ENCODE results near the gene LDLRAP1. TPM values are rescaled to one million over a fixed set of nuclear protein-coding genes. Genes with fewer than 3 reads are reported as not detected.

The LDLRAP1 gene
- total RNA-seq, 1 donor from 2014 or later, result 22.3 TPM

DNA sequence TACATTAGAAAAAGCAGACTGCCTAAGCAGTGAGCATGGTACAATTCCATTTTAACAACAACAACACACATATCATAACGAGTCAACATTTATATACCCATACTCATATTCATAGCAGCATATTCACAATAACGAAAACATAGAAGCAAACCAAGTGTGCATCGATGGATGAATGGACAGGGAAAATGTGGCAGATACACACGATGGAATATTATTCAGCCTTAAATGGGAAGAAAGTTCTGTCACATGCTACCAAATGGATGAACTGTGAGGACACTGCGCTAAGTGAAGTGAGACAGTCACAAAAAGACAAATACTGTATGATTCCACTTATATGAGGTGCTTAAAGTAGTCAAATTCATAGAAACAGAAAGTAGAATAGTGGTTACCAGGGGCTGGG lies 63.7 kb downstream of the LDLRAP1 start:
- intact Hi-C loops (cut with DNase I), result loop anchor here (5.0 kb wide), 1 partner anchor 190 kb away; no protein-coding TSS in a partner anchor
- Histone ChIP-seq H3K36me3 (no peaks in the 10 kb centered on the region), H3K4me3 (no peak overlapping the region), H3K27me3 (no peaks in the 10 kb centered on the region), H3K4me1 (no peaks in the 10 kb centered on the region), H3K9me3 (no peaks in the 10 kb centered on the region), H3K27ac (no peak overlapping the region)
- no peak for DNase-seq (ENCODE audit: extremely low spot score in 2 of 2)
- TF ChIP-seq POLR2A (IDR thresholded peaks at IDR 0.05), result no peak
- TF ChIP-seq, protein P1, sequence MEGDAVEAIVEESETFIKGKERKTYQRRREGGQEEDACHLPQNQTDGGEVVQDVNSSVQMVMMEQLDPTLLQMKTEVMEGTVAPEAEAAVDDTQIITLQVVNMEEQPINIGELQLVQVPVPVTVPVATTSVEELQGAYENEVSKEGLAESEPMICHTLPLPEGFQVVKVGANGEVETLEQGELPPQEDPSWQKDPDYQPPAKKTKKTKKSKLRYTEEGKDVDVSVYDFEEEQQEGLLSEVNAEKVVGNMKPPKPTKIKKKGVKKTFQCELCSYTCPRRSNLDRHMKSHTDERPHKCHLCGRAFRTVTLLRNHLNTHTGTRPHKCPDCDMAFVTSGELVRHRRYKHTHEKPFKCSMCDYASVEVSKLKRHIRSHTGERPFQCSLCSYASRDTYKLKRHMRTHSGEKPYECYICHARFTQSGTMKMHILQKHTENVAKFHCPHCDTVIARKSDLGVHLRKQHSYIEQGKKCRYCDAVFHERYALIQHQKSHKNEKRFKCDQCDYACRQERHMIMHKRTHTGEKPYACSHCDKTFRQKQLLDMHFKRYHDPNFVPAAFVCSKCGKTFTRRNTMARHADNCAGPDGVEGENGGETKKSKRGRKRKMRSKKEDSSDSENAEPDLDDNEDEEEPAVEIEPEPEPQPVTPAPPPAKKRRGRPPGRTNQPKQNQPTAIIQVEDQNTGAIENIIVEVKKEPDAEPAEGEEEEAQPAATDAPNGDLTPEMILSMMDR (IDR thresholded peaks at IDR 0.05), result no peak
- no peak for TF ChIP-seq POLR2AphosphoS5 (IDR thresholded peaks at IDR 0.05; ENCODE audit: insufficient read depth in 1 of 2, low read depth in 1 of 2)

DNA sequence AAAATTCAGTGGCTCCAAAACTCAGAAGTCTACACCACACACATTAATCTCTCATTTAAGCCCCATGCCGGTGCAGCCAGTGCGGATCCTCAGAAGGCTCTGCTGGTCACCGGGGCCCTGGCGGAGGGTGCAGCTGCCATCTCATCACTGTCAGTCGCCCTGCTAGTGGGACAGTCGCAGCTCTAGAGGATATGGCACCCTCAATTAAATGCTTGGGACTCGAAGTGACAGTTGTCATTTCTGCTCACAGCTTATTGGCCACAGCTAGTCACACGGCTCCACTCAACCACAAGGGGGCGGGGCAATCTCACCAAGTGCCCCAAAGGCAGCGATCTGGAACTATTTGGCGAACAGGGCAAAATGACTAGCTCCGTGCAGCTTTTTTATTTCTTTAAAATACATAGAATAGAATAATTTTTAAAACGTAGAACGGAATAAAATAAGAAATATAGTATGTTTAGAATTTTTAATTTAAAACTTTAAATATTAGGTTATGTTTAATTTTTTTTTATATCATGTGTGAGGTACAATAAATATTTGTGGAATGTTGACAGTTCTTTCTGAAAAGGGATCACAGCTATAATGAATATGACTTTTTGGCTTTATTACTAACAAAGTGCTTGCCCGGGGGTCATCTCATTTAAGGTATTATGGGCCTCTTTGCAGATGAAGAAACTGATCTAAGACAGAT lies 65.2 kb downstream of the LDLRAP1 start:
- no peaks in the 10 kb centered on the region for H3K27me3 ChIP-seq
- no peak for DNase-seq (ENCODE audit: extremely low spot score in 2 of 2)
- no peak overlapping the region for H3K4me3 ChIP-seq
- no peaks in the 10 kb centered on the region for H3K36me3 ChIP-seq
- TF ChIP-seq, protein P1 (IDR thresholded peaks at IDR 0.05), result peak; percentile 87 to 95 (median 87)
- TF ChIP-seq POLR2A (IDR thresholded peaks at IDR 0.05), result no peak
- peak in 1 of 2 donors; percentile 46 for TF ChIP-seq POLR2AphosphoS5 (IDR thresholded peaks at IDR 0.05; ENCODE audit: insufficient read depth in 1 of 2, low read depth in 1 of 2)
- no peaks in the 10 kb centered on the region for H3K9me3 ChIP-seq
- intact Hi-C loops (cut with DNase I), result loop anchor here (5.0 kb wide), 1 partner anchor 189 kb away; no protein-coding TSS in a partner anchor
- no peak overlapping the region for H3K27ac ChIP-seq
- no peaks in the 10 kb centered on the region for H3K4me1 ChIP-seq

DNA sequence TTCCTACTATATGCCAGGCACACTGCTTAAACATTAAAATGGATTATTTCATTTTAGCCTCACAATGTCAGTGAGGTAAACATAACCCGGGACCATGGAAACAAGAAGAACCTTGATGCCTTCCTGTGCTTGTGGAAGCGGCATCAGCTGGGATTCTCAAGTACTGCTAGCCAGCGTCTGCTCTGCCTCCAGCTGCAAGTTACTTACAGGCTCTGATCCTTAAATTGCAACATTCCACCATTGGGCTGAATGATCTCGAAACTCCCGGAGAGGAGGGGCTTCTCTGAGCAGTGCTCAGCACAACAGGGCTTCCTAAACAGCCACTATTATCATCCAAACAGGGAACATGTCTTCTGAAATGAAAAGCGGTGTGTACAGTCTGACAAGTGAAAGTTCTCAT lies 66.5 kb downstream of the LDLRAP1 start:
- Histone ChIP-seq H3K9me3 (no peaks in the 10 kb centered on the region), H3K36me3 (no peaks in the 10 kb centered on the region), H3K27me3 (no peaks in the 10 kb centered on the region), H3K4me1 (no peaks in the 10 kb centered on the region), H3K4me3 (no peak overlapping the region), H3K27ac (no peak overlapping the region)
- DNase-seq (ENCODE audit: extremely low spot score in 2 of 2), result no peak
- no peak for TF ChIP-seq POLR2A (IDR thresholded peaks at IDR 0.05)
- TF ChIP-seq, protein P1 (IDR thresholded peaks at IDR 0.05), result no peak
- TF ChIP-seq POLR2AphosphoS5 (IDR thresholded peaks at IDR 0.05; ENCODE audit: insufficient read depth in 1 of 2, low read depth in 1 of 2), result no peak
- intact Hi-C loops (cut with DNase I), result loop anchor here (5.0 kb wide), 1 partner anchor 187 kb away; no protein-coding TSS in a partner anchor

DNA sequence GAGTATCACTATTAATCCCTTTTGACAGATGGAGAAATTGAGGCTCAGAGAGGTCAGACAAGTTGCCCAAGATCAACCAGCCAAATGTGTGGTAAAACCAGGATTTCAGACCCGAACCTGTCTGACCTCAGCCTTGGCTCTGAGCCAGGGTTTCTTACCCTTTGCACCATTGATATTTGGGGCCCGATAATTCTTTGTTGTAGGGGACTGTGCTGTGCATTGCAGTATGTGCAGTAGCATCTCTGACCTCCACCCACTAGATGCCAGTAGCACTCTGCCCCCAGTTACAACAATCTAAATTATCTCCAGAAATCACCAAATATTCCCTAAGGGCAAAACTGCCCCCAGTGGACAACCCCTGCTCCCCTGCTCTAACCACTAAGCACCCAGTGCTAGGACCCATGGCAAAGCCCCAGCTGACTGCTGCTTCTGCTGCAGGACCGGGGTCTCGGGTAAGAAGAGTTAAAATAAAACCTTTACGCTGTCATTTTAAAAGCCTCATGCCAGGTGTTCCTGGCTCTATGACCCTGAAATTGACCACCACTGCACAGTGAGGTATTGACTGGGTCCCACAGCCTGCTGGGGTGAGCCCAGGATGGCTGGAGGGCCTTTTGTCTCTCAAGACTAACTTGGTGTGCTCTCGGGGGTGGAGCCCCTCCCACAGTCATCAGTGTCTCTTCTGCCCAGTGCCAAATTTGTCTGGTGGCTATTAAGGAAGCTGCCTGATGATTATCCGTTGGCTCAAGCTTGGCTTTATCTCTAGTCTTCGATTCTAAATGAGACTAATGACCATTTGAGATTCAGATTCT lies 67.6 kb downstream of the LDLRAP1 start:
- H3K27me3 ChIP-seq, result no peaks in the 10 kb centered on the region
- DNase-seq (ENCODE audit: extremely low spot score in 2 of 2), result peak in 1 of 2 donors; percentile 42
- TF ChIP-seq POLR2A (IDR thresholded peaks at IDR 0.05), result no peak
- TF ChIP-seq, protein P1 (IDR thresholded peaks at IDR 0.05), result no peak
- TF ChIP-seq POLR2AphosphoS5 (IDR thresholded peaks at IDR 0.05; ENCODE audit: insufficient read depth in 1 of 2, low read depth in 1 of 2), result no peak
- H3K9me3 ChIP-seq, result no peaks in the 10 kb centered on the region
- intact Hi-C loops (cut with DNase I), result no loop called here
- peaks cover 9% of the 10 kb centered on the region for H3K4me1 ChIP-seq
- H3K36me3 ChIP-seq, result no peaks in the 10 kb centered on the region
- H3K27ac ChIP-seq, result no peak overlapping the region
- H3K4me3 ChIP-seq, result no peak overlapping the region

Data from vagina (tissue), 2 donors.